Stimulated activated CD8-positive, alpha-beta memory T cell treated with anti-CD3 and anti-CD28 coated beads, Interleukin-7, amount 100 ng/mL, for 24 hours (primary cell): ENCODE measurements around the gene CYP4F12.

ENCODE experiments used
- DNase-seq: peaks from one replicate; pipeline ENCODE4 v3.0.0-alpha.2; 2020; ENCODE audit warnings: low read depth

Gene CYP4F12

DNA sequence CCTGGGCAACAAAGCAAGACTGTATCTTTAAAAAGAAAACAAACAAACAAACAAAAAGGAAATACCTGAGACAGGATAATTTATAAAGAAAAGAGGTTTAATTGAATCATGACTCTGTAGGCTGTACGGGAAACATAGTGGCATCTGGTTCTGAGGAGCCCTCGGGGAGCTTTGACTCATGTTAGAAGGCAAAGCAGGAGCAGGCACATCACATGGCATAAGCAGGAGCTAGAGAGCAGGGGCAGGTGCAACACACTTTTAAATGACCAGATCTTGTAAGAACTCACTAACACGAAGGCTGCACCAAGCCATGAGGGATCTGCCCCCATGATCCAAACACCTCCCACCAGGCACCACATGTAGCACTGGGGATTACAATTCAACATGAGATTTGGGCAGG, 41.8 kb downstream of the CYP4F12 start:
- DNase-seq: no peak

DNA sequence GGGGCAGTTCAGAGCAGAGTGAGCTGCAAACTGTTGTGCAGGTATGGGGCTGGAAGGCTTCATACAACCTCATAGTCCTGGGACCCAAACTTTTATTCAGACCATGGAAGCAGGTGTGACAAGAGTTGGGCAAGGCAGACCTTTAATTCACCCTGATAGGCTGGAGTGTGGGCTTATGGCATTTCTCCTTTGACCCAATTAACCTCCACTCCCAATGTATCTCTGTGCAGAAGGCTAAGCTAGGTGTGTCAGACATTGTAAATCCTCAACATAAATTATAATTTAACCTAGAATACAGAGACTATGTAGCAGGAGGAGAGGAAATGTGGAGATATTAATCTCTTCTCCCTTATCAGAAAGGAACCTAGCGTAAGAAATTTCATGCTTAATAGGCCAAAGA, 42.8 kb downstream of the CYP4F12 start:
- DNase-seq: no peak

DNA sequence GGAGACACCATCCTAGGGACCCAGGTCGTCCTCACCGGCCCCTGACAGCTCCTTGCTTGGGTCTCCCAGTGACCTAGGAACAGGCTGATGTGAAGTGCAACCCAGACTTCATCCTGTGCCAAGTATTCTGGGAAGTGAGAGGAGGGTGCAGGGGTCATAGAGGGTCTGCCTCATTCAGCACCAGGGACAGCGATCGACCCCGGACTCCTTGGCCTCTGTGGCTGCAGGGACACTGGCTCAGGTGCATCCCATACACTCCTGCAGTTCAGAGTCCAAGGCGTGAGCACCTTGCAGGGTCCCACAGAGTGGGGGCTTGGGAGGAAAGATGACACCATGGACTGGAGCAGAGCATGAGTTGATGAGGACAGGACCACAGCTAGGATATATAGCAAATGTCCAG, 44.9 kb downstream of the CYP4F12 start:
- no peak for DNase-seq

DNA sequence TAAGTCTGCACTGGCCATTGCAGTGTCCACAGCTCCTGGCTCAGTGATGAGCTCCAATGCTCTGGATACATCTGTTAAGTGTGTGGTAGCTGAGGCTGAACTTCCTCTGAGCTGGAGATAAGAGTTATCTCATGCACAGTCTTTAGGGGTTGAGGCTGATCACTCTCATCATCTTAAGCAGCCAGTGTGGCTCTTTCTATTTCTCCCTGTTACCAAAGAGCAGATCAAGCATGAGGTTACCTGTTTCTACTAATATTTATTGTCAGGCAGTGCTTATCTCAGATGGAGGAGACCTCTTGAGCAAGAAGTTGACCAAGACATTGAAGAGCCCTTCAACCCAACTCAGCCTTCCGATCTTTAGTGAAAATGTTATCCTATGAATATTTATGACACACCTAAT, 48.4 kb downstream of the CYP4F12 start:
- no peak for DNase-seq

DNA sequence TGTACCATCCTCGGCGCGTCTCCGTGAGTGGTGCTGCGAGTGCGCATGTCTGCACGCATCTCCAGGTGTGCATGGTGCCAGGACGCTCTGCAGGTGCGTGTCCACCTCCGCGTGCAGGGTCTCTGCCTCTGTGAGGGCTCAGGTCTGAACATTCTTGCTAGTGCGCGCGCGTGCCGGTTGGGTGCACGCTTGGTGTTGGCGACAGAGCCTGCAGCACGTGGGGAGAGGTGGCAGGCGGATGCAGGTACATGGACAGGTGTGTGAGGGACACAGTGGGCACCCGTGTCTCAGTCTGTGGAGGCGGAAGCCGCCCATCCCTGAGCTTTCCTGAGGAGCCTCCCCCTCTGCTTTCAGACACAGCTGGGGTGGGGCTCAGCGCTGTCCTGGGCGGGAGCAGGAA, 50.1 kb downstream of the CYP4F12 start:
- DNase-seq: no peak

DNA sequence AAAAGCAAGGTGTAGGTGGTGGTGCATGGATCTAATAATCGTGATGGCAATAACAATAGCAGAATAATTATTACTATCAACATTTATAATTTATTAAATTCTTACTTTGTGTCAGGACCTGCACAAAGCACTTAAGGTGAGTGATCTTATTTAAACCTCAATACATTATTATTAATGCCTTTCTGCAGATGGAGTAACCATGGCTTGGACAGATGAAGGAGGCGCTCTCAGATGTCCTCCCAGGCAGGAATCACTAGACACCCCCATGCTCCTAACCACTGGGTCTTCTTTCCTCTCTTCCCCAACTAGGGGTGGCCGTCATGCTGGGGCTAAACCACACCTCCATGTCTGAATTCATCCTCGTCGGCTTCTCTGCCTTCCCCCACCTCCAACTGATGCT, 54.8 kb downstream of the CYP4F12 start, which contains the start of gene OR10H2:
Gene OR10H2 (plus strand): TSS at position 301 of the 400 bp plus-strand sequence. CDS start 20 bp downstream, at position 321.
- no peak for DNase-seq

DNA sequence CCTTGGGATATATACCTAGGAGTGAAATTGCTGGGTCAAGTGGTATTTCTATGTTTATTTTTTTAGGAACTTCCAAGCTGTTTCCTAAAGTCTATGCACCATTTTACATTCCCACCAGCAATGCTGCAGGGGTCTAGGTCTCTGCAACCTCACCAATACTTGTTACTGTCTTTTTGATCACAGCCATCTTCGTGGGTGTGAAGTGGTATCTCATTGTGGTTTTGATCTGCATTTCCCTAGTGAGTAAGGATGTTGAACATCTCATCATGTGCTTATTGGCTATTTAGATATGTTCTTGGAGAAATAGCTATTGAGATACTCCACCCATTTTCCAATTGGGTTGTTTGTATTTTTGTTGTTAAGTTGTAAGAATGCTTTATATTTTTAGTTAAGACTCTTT, 57.7 kb downstream of the CYP4F12 start:
- DNase-seq: no peak

DNA sequence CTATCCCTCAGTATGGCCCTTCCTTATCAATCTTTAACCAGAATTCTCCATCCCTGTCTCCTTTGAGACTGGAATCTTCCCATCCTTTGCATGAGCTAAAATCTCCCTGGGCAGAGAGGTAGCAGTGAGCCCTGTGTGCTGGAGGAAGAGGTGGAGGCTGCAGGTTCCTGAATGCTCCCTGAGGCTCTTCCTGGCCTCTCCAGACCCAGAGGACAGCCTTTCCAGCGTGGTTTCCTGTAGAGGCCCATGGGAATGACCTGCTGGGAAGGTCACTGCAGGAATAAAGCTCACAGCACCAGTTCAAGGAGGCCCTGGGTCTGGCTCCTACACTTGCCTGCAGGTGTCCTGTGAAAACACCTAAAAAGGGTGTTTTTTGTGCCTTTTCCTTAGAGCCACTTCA, 59.5 kb downstream of the CYP4F12 start:
- no peak for DNase-seq

DNA sequence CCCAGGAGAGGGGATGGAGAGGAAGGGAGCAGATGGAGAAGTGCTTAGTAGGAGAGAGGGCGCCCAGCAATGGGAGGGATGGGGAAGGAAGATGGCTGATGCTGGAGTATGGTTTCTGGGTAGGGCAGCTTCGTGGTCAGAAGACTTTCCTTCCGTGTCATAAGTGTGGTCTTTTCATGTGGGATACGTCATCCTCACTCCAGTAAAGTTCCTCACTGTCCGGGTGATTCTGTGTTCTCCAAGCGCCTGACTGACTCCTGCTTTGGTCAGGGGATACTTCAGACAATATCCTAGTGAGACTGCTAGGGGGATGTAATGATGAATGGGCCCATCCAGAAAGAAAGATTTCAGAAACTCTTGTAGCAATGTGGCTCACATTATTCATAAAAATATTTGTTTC, 61.0 kb downstream of the CYP4F12 start:
- DNase-seq: no peak

DNA sequence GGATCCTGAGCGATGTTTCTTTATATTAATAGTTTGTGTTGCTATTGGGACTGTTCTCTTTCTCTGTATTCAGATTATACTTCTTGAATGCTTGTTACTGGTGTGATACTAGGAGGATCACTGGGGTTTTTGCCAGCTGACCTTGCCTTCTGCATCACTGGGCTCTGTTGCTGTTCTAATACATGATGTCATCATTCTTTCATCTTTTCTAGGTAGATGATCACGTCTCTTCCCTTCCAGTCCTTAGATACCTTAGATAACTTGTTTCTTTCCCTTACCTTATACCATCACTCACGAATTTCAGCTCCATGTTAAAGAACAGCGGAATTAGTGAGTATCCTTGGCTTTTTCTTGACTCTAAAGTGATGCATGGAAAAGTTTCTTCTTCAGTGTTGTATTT, 64.8 kb downstream of the CYP4F12 start, which contains the start of gene OR10H3:
Gene OR10H3 (plus strand): TSS at position 264 of the 400 bp plus-strand sequence. CDS start 3,408 bp downstream, outside the sequence.
- no peak for DNase-seq

DNA sequence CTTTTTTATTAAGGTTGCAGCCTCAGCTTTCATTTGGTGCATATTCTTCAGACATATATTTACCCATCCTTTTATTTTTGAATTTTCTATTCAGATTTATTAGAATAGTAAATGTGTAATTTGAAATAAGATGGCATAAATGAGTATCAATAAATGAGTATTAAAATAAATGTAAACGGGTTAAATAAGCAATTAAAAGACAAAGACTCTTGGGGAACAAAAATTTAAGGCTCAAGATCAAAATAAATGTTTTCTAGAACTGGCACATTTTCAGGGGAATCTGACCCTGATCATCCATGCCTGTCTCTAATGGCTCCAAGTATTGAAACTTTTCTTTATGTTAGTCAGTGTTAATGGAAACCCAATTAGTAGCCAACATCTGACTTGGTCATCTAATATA, 67.9 kb downstream of the CYP4F12 start:
- no peak for DNase-seq
